H1 (cell line): ENCODE results near the gene SYNGR3. TPM values are rescaled to one million over a fixed set of nuclear protein-coding genes. Genes with fewer than 3 reads are reported as not detected.
A peak's percentile ranks its signal among the peaks of the same experiment; 100 is the strongest.

ENCODE experiments used
- CTCF ChIA-PET: fragments of 300-600 bp; sonication (Branson Sonifier 250); formaldehyde crosslinking; loops from one replicate; lab custom pipeline; 2021; ENCODE audit not compliant: partially characterized antibody; lab: Charles Lee
- POLR2A ChIA-PET: fragments of 300-600 bp; sonication (Branson Sonifier 250); formaldehyde crosslinking; loops from one replicate; lab custom pipeline; 2021; ENCODE audit warnings: inconsistent platforms; ENCODE audit not compliant: partially characterized antibody; lab: Charles Lee
- DNase-seq, 2 experiments: peaks; one replicate each; pipeline versions ENCODE4 v3.0.0 to v3.0.0-alpha.2; 2010 to 2022; ENCODE audit warnings: low spot score in 2 of 2, low read depth in 1 of 2, mixed read lengths in 1 of 2
- FAIRE-seq: peaks from 2 replicates; lab custom pipeline; 2011; peaks lifted over from hg19 to GRCh38; lab: Jason Lieb, UNC
- H2AFZ ChIP-seq: 2 replicates; pipeline ENCODE4 v1.8.1; 2012; ENCODE audit warnings: low read length, inconsistent platforms
- H2AK5ac ChIP-seq: 2 replicates; pipeline ENCODE4 v1.6.1; 2013; ENCODE audit warnings: low read depth, low read length
- H2BK120ac ChIP-seq: replicated peaks from 2 replicates; pipeline ENCODE3; 2013; ENCODE audit warnings: low read depth, low read length, inconsistent platforms
- H2BK12ac ChIP-seq: 2 replicates; pipeline ENCODE4 v1.6.1; 2013; ENCODE audit warnings: low read depth, low read length
- H2BK15ac ChIP-seq: 2 replicates; pipeline ENCODE4 v1.6.1; 2013; ENCODE audit warnings: low read length
- H2BK20ac ChIP-seq: 2 replicates; pipeline ENCODE4 v1.6.1; 2013; ENCODE audit warnings: low read length
- H2BK5ac ChIP-seq: 2 replicates; pipeline ENCODE4 v1.6.1; 2013; ENCODE audit warnings: low read depth, low read length
- H3K14ac ChIP-seq: 2 replicates; pipeline ENCODE4 v1.6.1; 2013; ENCODE audit warnings: inconsistent platforms; ENCODE audit not compliant: insufficient read length
- H3K18ac ChIP-seq: 2 replicates; pipeline ENCODE4 v1.6.1; 2013; ENCODE audit warnings: low read length; ENCODE audit errors: extremely low read depth
- H3K23ac ChIP-seq: 2 replicates; pipeline ENCODE4 v1.6.1; 2013; ENCODE audit warnings: inconsistent platforms; ENCODE audit not compliant: insufficient read length
- H3K23me2 ChIP-seq: 2 replicates; pipeline ENCODE4 v1.6.1; 2013; ENCODE audit warnings: low read depth, low read length
- H3K27ac ChIP-seq: 2 replicates; pipeline ENCODE4 v1.6.1; 2011; ENCODE audit warnings: low read depth, low read length, inconsistent platforms
- H3K27me3 ChIP-seq, 4 experiments: replicated peaks in 1 of 4; 1 replicate in 1 of 4; 2 replicates in 3 of 4; pipeline versions ENCODE4 v1.6.1 to v1.8.1; 2011 to 2013; ENCODE audit warnings: low read length in 3 of 4, mild to moderate bottlenecking in 3 of 4, inconsistent platforms in 2 of 4, mixed read lengths in 2 of 4, moderate library complexity in 1 of 4; ENCODE audit not compliant: control insufficient read depth in 3 of 4, insufficient read depth in 3 of 4; ENCODE audit errors: extremely low read depth in 1 of 4
- H3K36me3 ChIP-seq, 4 experiments: 2 replicates each; pipeline versions ENCODE4 v1.6.1 to v1.8.1; 2011 to 2013; ENCODE audit warnings: mild to moderate bottlenecking in 4 of 4, low read length in 3 of 4, moderate library complexity in 2 of 4, control low read depth in 1 of 4, inconsistent platforms in 1 of 4; ENCODE audit not compliant: insufficient read depth in 4 of 4, control insufficient read depth in 2 of 4
- H3K4ac ChIP-seq: replicated peaks from 2 replicates; pipeline ENCODE3; 2013; ENCODE audit warnings: low read length, low read depth, mixed read lengths, inconsistent platforms; ENCODE audit not compliant: insufficient read length
- H3K4me1 ChIP-seq, 4 experiments: replicated peaks in 1 of 4; 1 replicate in 1 of 4; 2 replicates in 3 of 4; pipeline versions ENCODE4 v1.6.1 to v1.8.1; 2011 to 2013; ENCODE audit warnings: low read length in 3 of 4, inconsistent platforms in 2 of 4, mixed read lengths in 1 of 4; ENCODE audit not compliant: insufficient read depth in 4 of 4, control insufficient read depth in 3 of 4
- H3K4me2 ChIP-seq, 2 experiments: 2 replicates each; pipeline versions ENCODE4 v1.6.1 to v1.8.1; 2011 to 2013; ENCODE audit warnings: low read depth in 2 of 2, low read length in 2 of 2, control low read depth in 1 of 2, inconsistent platforms in 1 of 2, mild to moderate bottlenecking in 1 of 2; ENCODE audit not compliant: insufficient read depth in 1 of 2
- H3K4me3 ChIP-seq, 4 experiments: fragments of 200-600, 300-600 bp in 1 of 4; sonication (generic), shearing (Covaris generic), sonication (Bioruptor Twin) in 1 of 4; 2 replicates each; pipeline versions ENCODE4 v1.5.1 to v1.8.1; 2011 to 2016; ENCODE audit warnings: low read length in 4 of 4, low read depth in 3 of 4, control low read depth in 2 of 4, inconsistent platforms in 2 of 4, mild to moderate bottlenecking in 2 of 4, mixed read lengths in 1 of 4, moderate library complexity in 1 of 4; ENCODE audit not compliant: insufficient read depth in 2 of 4; ENCODE audit errors: extremely low read depth in 1 of 4
- H3K56ac ChIP-seq: replicated peaks from 2 replicates; pipeline ENCODE3; 2013; ENCODE audit warnings: low read depth, mild to moderate bottlenecking, mixed read lengths, low read length, inconsistent platforms; ENCODE audit not compliant: insufficient read length
- H3K79me1 ChIP-seq: 2 replicates; pipeline ENCODE4 v1.6.1; 2013; ENCODE audit warnings: low read depth, low read length, control low read depth
- H3K79me2 ChIP-seq, 2 experiments: 2 replicates each; pipeline versions ENCODE4 v1.6.1 to v1.8.1; 2012 to 2013; ENCODE audit warnings: low read length in 2 of 2, mild to moderate bottlenecking in 2 of 2, inconsistent platforms in 1 of 2; ENCODE audit not compliant: insufficient read depth in 2 of 2, control insufficient read depth in 1 of 2
- H3K9ac ChIP-seq, 4 experiments: replicated peaks in 1 of 4; 1 replicate in 1 of 4; 2 replicates in 3 of 4; pipeline versions ENCODE4 v1.6.1 to v1.8.1; 2011 to 2013; ENCODE audit warnings: low read depth in 3 of 4, low read length in 3 of 4, control low read depth in 2 of 4, mild to moderate bottlenecking in 2 of 4, moderate library complexity in 2 of 4, inconsistent platforms in 1 of 4; ENCODE audit errors: extremely low read depth in 1 of 4
- H3K9me3 ChIP-seq, 2 experiments: 2 replicates each; pipeline versions ENCODE4 v1.6.1 to v1.8.1; 2012 to 2013; ENCODE audit warnings: mild to moderate bottlenecking in 2 of 2, moderate library complexity in 2 of 2, control low read depth in 1 of 2, inconsistent platforms in 1 of 2, low read depth in 1 of 2, low read length in 1 of 2, mixed read lengths in 1 of 2; ENCODE audit not compliant: insufficient read depth in 2 of 2
- H4K20me1 ChIP-seq, 2 experiments: replicated peaks in 1 of 2; 2 replicates each; pipeline versions ENCODE3 to v1.8.1; 2011 to 2013; ENCODE audit warnings: inconsistent platforms in 2 of 2, low read length in 2 of 2, mild to moderate bottlenecking in 1 of 2; ENCODE audit not compliant: insufficient read depth in 2 of 2, control insufficient read depth in 1 of 2
- H4K5ac ChIP-seq: 2 replicates; pipeline ENCODE4 v1.6.1; 2013; ENCODE audit warnings: low read length, low read depth, mixed read lengths, inconsistent platforms; ENCODE audit not compliant: insufficient read length
- H4K8ac ChIP-seq: 2 replicates; pipeline ENCODE4 v1.8.0; 2013; ENCODE audit warnings: mild to moderate bottlenecking, moderate library complexity, low read length, inconsistent platforms; ENCODE audit not compliant: insufficient read depth; ENCODE audit errors: extremely low read depth
- H4K91ac ChIP-seq: replicated peaks from 2 replicates; pipeline ENCODE3; 2013; ENCODE audit warnings: low read length, mixed read lengths, inconsistent platforms; ENCODE audit not compliant: insufficient read length
- ASH2L ChIP-seq: fragments of 200-600, 300-600 bp; sonication (generic); IDR thresholded peaks from one replicate; pipeline ENCODE4 v1.7.1; 2017; ENCODE audit warnings: low read length
- BCL11A ChIP-seq, 2 experiments: IDR thresholded peaks; one replicate each; pipeline ENCODE4 v1.6.1; 2011; ENCODE audit warnings: low read depth in 2 of 2, low read length in 2 of 2, mild to moderate bottlenecking in 2 of 2
- CHD2 ChIP-seq: IDR thresholded peaks from 2 replicates; pipeline ENCODE4 v1.6.1; 2012; ENCODE audit warnings: low read length, improper control_type of control experiment
- POLR2A ChIP-seq, 2 experiments: IDR thresholded peaks; 1 replicate in 1 of 2; 2 replicates in 1 of 2; pipeline ENCODE4 v1.6.1; 2011; ENCODE audit warnings: low read depth in 2 of 2, low read length in 2 of 2, mild to moderate bottlenecking in 2 of 2; ENCODE audit errors: control extremely low read depth in 1 of 2
- POLR2AphosphoS5 ChIP-seq: IDR thresholded peaks from 2 replicates; pipeline ENCODE4 v1.6.1; 2011; ENCODE audit warnings: low read depth, low read length
- SIN3A ChIP-seq, 2 experiments: IDR thresholded peaks in 1 of 2; conservative IDR thresholded peaks in 1 of 2; 2 replicates each; pipeline ENCODE4 v1.6.1; 2011 to 2012; ENCODE audit warnings: low read length in 2 of 2, improper control_type of control experiment in 1 of 2, low read depth in 1 of 2, mild to moderate bottlenecking in 1 of 2
- SP2 ChIP-seq: IDR thresholded peaks from 2 replicates; pipeline ENCODE4 v1.6.1; 2012; ENCODE audit warnings: mild to moderate bottlenecking, low read length, inconsistent platforms
- TAF7 ChIP-seq: optimal IDR thresholded peaks from 2 replicates; pipeline ENCODE3; 2011; ENCODE audit warnings: low read depth, mild to moderate bottlenecking, inconsistent platforms, low read length, moderate library complexity, borderline replicate concordance
- WGBS, 2 experiments: shearing (Covaris generic) in 1 of 2; methylation state at CpG; one replicate each; pipeline versions ENCODE4 v1.1.6 to v1.1.7; 2013 to 2015; ENCODE audit warnings: low lambda C conversion rate in 2 of 2, mixed read lengths in 2 of 2, inconsistent platforms in 1 of 2, low coverage in 1 of 2, missing lambda C conversion rate in 1 of 2; ENCODE audit not compliant: insufficient replicate concordance in 2 of 2, insufficient coverage in 1 of 2, insufficient read length in 1 of 2; ENCODE audit errors: extremely low coverage in 1 of 2, missing lambda C conversion rate in 1 of 2; 5-methylcytosine and 5-hydroxymethylcytosine counted together
- polyA plus RNA-seq, 7 experiments: library from polyadenylated mRNA; depleted of rRNA in 3 of 7; stranded (reverse) in 5 of 7; unstranded in 2 of 7; fragments of >200 nt in 5 of 7; fragments of 200-250 nt in 2 of 7; gene quantifications; 1 replicate in 5 of 7; 2 replicates in 1 of 7; 4 replicates in 1 of 7; pipeline versions ENCODE4 v1.2.1 to v1.2.3, GENCODE V29; 2011 to 2013; ENCODE audit warnings: missing spikeins in 2 of 7, mixed read lengths in 2 of 7
- total RNA-seq: library from RNA; stranded (reverse); fragmentation: NEBNext Ultra II Directional; extraction: Animal tissue kit (Norgen Biotek cat#: 25700); gene quantifications from 2 replicates; pipeline ENCODE4 v1.2.1, GENCODE V29; 2021

SYNGR3 gene
- total and polyA plus RNA-seq, 2 of the 8 experiments (the other 6 are each of a cell fraction or from before 2014, with no cell fraction given) = 36.2 to 49.9 TPM

- no peak overlapping the region for H3K18ac ChIP-seq
- TF ChIP-seq CHD2 = 0 out of 2 replicates have a peak, but pooled peaks have one; percentile 1
- TF ChIP-seq POLR2A (IDR thresholded peaks at IDR 0.05; ENCODE audit: control extremely low read depth in 1 of 2, low read depth in 2 of 2, low read length in 2 of 2) = 0 out of 3 replicates have a peak, but pooled peaks of 1 of the 2 experiments have one; percentile 2
- TF ChIP-seq TAF7 = no peak
- 0 out of 4 replicates have a peak, but pooled peaks of 1 of the 2 experiments have one; percentile 19 for TF ChIP-seq SIN3A (conservative IDR thresholded peaks at IDR 0.05 in 1 of 2, IDR thresholded peaks at IDR 0.05 in 1 of 2; ENCODE audit: low read depth in 1 of 2, low read length in 2 of 2)
- no peak for TF ChIP-seq ASH2L
- TF ChIP-seq POLR2AphosphoS5 = peak; percentile 17
- no peak for TF ChIP-seq SP2
- no peak for TF ChIP-seq BCL11A (IDR thresholded peaks at IDR 0.05; ENCODE audit: low read depth in 2 of 2, low read length in 2 of 2)
- H3K4me3 ChIP-seq = 0 out of 8 replicates have a peak overlapping the region, but pooled peaks of 1 of the 4 experiments have one; percentile 3
- peaks cover 10 to 38% of the 10 kb centered on the region in 2 experiments for H3K79me2 ChIP-seq
- H4K91ac ChIP-seq = no peak overlapping the region
- H3K56ac ChIP-seq = no peak overlapping the region
- FAIRE-seq (no peak), DNase-seq (no peak)
- H3K4ac ChIP-seq = no peak overlapping the region
- H4K5ac ChIP-seq = no peak overlapping the region
- no peak overlapping the region for H4K8ac ChIP-seq
- peaks cover 0 to 22% (median 5%) of the 10 kb centered on the region in 4 experiments; a peak in 5 of 7 replicates for H3K4me1 ChIP-seq
- CTCF ChIA-PET = interaction anchor here (0.9 to 1.2 kb wide), 2 partner anchors 16 to 69 kb away, joined by 3 to 4 read pairs; no protein-coding TSS in a partner anchor
- no peak overlapping the region; a peak in 2 of 7 replicates for H3K9ac ChIP-seq
- POLR2A ChIA-PET = interaction anchor here (0.6 to 19.8 kb wide), 22 partner anchors 8 to 193 kb away, joined by 3 to 736 read pairs (median 6); partner anchors contain the start of genes EME2, FAHD1, GFER and HAGH
- no peak overlapping the region for H2BK120ac ChIP-seq
- H3K27me3 ChIP-seq = peaks cover 0 to 2% (median 0%) of the 10 kb centered on the region in 4 experiments; a peak in 3 of 7 replicates
- H2BK12ac ChIP-seq = no peak overlapping the region
- no peak overlapping the region for H2BK20ac ChIP-seq
- no peak overlapping the region; the same call in 1 of the 2 replicates for H2BK5ac ChIP-seq
- peaks cover 11% of the 10 kb centered on the region for H3K79me1 ChIP-seq
- no peak overlapping the region for H3K23ac ChIP-seq
- peaks cover 12 to 17% of the 10 kb centered on the region in 2 experiments for H4K20me1 ChIP-seq
- H2BK15ac ChIP-seq = no peak overlapping the region
- WGBS, 2 experiments = 69% methylated on average over 6 of the region's 6 CpGs; no CpG with 5 or more reads in 1 of the 2 experiments
- H3K4me2 ChIP-seq = peak overlapping the region in 1 of 2 experiments; percentile 99; a peak in 2 of 4 replicates
- no peak overlapping the region for H2AFZ ChIP-seq
- H3K23me2 ChIP-seq = peaks cover 19% of the 10 kb centered on the region
- H2AK5ac ChIP-seq = no peak overlapping the region
- H3K9me3 ChIP-seq = no peaks in the 10 kb centered on the region
- 0 out of 2 replicates have a peak overlapping the region, but pooled peaks have one; percentile 30 for H3K27ac ChIP-seq
- peaks cover 17 to 34% (median 28%) of the 10 kb centered on the region in 4 experiments for H3K36me3 ChIP-seq
- H3K14ac ChIP-seq = no peak overlapping the region
Measured at GRCh38 chr16:1961651-1962067, 28.1 kb upstream of the SYNGR3 start.
